HEK293T (cell line): ENCODE data around the gene ADPGK.

ENCODE experiments used
- ARNT ChIP-seq: fragments of 450-650 bp; IDR thresholded peaks from 2 replicates; pipeline ENCODE4 v1.6.1; 2017; ENCODE audit warnings: mild to moderate bottlenecking
- FOXK2 ChIP-seq: fragments of 450-650 bp; IDR thresholded peaks from 2 replicates; pipeline ENCODE4 v1.6.1; 2016; ENCODE audit warnings: mild to moderate bottlenecking
- FOXM1 ChIP-seq: fragments of 450-650 bp; IDR thresholded peaks from 2 replicates; pipeline ENCODE4 v1.6.1; 2017; ENCODE audit warnings: mild to moderate bottlenecking, borderline replicate concordance
- NFRKB ChIP-seq: fragments of 450-650 bp; IDR thresholded peaks from 2 replicates; pipeline ENCODE4 v1.6.1; 2016; ENCODE audit warnings: mild to moderate bottlenecking, moderate library complexity
- SUZ12 ChIP-seq: fragments of 450-650 bp; IDR thresholded peaks from 2 replicates; pipeline ENCODE4 v1.6.1; 2016; ENCODE audit warnings: mild to moderate bottlenecking
- ZNF384 ChIP-seq: fragments of 450-650 bp; IDR thresholded peaks from 2 replicates; pipeline ENCODE4 v1.6.1; 2016

DNA sequence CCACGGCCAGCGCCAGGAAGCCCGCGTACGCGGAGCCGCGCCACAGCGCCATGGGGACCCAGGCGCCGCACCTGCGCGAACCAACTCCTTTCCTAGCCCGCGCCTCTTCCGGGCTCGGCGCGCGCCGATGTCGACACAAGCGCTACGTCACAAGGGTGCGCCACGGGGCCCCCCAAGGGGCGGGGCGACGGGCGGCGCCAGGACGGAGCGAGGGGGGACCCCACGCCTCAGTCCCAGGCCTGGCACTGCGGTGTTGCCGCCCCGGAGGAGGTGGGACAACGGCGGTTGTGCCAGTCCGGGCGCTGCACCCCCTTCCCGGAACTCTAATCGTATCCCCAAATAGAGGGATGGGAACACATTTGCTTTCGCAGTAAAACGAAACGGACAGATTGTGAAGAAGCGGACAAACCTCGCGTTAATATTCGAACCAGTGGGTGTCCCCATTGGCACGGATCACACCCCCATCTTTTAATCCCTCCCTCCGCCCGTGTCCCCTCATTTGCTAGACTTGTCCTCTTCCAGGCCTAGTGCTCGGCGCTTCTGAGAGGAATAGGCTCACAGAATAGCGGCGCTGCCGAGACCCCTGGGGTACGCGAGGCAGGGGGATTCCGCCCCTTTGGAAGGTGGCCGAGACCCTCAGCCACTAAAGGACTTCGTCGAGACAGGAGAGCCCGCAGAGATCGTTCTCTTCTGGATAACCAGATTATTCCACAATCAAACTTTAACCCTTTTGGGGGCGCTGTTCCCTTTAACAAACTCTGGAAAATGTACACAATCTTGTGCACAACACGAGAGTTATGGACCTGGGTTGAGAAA, at the start of gene ADPGK:
- TF ChIP-seq ARNT (no peak), FOXK2 (no peak), FOXM1 (peak; percentile 58; the same call in 1 of the 2 replicates), ZNF384 (no peak), SUZ12 (no peak), NFRKB (no peak)
